Epidermal melanocyte (primary cell): ENCODE data around the gene CXCL14.

Experiments used
- DNase-seq: peaks from one replicate; pipeline ENCODE4 v3.0.0; 2011; ENCODE audit warnings: low spot score; ENCODE audit not compliant: insufficient read length

The CXCL14 gene

DNA sequence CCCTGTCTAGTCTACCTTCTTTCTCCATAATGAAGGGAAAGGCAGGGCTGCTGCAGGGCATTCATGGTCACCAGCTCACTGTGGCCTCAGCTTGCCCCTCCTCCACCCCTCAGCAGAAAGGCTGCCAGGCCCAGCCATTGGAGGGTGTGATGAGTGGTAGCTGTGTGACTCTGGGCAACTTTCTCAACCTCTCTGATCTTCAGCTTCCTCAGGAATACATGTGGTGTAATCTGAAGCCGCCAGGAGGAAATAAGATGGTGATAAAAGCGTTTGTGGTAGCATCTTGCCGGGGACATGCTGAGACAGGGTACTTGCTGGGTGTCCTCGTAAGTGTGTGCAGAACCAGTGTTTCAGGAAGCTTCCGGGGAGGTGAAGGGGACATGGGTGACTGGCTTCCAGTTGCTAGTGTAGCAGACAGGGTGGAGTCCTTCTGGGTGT is 9.8 kb downstream of the CXCL14 start:
- no peak for DNase-seq

DNA sequence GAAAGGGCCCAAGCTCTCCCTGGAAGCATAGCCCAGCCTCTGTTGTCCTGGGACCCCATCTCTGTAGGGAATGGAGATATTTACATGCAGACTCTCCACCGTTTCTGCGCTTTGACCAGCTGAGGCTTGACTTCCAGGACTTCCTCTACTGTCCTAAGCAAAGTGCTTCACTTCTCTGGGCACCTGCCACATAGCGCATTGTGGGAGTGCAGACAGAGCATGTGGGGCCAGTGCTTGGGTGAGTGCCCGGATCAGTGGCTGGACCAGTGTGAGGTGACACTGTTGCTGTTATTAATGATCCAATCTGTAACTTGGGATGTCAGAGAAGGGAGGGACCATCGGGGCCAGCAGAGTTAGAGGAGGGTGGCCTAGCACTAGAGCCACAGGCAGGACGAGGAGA is 10.5 kb downstream of the CXCL14 start:
- no peak for DNase-seq

DNA sequence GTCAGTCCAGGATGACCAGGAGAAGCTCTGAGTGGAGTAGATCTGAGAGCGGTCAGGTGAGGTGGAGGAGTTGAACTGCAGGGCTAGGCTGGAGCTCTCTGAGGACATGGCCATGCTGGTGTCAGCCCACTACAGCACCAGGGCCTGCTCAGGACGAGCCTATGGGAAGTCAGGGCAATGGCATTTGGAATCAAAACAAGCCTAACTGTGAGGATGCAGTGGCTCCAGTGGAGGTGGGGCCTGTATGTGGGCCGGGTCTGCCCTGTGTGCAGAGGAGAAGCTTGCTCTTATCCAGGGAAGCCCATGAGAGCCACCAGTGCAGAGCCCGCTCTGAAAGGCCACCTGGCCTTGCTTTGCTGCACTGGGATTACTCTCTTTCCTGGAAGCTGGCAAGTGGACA is 11.1 kb downstream of the CXCL14 start:
- no peak for DNase-seq

DNA sequence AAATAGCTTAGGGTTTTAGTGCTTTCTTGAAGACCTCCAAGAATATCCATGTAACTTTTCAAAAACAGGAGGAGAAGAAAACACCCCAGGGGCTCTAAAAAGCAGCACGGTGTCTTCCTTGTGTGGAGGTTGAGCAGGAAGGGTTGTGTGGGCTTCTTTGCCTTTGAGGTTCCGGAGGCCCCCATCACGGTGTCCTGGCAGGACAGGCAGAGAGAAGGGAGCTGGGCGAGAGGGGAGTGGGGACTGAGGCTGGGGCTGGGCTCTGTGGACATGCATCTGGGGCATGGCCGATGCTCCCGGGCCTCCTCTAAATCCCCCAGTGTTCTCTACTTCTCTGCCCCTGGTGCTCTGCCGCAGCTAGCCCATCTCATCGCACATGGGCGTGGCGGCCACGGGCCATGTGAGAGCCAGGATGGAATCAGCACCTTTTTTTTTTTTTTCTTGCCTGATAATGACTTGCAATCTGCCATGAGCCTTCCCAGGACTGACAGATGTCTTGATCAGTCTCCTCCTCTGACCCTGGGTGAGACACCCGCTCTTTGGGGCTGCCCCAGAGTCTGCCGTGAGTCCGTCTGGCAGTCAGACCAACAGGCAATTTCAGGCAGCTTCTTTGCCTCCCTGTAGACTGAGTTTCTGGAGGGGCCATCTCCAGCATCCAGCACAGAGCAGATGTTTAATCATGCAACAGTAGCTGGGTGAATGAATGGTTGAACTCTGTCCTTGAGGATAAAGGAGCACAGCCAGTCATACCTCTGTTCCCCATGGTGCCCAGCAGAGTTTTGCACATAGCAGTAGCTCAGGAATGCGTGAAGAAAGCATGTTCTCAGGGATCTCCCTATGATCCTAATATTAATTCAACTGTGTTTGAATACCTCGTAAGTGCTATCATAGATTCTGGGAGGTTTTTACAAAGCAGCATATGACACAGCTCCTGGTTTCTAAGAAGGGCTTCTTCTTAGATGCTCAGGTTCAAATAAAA is 12.1 kb downstream of the CXCL14 start:
- no peak for DNase-seq

DNA sequence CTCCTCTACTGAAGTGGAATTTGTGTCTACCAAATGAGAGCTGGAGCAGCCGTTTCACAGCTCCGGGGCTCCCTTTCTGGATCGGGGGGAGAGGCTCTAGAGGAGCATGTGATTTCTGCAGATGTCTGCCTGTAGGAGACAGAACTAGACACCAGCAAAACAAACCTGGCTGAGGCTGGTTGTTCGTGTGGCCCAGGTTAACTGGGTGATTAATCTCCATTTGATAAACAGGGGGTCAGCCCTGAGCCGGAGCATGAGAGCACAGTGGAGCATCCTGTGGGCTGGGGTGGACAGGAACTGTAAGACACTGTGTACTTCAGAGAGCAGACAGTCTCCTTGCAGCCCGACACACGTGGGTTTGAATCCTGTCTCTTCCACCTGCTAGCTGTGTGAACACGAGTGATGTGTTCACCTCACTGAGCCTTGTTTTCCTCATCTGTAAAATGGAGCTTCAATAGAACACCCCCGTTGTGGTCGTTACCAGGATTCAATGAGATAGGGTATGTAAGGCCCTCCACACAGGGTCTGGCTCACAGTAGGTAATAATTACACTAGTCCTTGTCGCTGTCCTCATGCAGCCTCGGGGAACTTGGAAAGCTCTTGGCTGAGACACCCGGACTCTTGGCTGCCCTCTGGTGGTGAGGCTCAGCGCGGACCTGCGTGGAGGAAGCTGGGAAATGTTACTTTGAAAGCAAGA is 12.9 kb downstream of the CXCL14 start:
- DNase-seq, result no peak

DNA sequence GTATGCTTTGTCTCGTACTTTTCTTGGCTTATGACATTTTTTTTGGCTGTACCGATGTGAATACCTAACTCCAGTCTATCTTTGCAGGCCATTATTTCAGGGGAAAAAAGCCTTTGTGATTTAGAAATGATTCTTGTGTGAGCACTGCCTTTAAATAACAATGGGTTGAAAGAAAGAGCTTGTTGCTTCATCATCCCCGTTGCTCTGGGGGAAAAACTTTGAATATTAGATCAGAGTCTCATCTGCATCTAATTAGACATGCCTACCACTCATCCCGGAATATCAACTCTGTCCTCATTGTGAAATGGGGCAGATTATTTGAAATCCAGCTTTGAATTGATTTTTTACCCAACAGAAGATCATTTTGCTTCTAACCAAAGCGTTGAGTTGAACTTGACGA is 13.5 kb downstream of the CXCL14 start:
- DNase-seq, result no peak

DNA sequence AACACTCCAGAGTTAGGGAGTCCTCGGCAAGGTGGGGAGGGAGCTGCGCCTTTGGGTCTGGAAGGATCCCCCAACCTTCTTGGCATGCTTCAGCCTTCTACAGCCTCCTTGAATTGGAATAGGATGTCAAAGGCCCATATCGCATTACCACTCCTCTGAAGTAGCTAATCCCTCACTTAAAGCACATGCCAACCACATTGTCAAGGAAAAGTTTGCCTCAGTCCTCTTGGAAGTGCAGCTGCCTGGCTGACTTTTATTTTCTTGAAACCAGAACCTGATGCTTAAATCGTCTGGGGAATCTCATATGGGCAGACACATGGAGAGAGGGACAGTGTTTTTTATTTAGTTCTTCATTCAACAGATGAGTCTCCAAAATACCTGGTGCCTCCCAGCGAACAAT is 14.5 kb downstream of the CXCL14 start:
- DNase-seq, result no peak

DNA sequence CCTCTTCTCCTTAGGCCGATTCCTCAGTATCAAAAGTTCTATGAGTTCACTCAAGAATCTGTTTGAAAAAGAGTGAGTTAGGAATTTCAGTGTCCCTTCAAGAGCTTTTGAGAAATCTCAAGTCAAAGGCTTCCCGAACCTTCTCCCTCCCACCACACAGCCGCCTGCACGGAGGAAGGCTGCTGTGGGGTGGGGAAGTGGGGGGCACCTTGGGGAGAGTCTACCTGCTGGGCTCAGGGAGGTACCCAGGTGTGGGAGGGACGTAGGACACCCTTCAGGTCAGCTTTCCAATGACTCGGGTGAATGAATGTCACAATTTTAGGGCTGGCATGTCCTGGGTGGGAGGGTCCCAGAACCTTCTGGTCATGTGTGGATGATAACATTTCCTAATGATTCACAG is 17.5 kb downstream of the CXCL14 start:
- DNase-seq, result no peak

DNA sequence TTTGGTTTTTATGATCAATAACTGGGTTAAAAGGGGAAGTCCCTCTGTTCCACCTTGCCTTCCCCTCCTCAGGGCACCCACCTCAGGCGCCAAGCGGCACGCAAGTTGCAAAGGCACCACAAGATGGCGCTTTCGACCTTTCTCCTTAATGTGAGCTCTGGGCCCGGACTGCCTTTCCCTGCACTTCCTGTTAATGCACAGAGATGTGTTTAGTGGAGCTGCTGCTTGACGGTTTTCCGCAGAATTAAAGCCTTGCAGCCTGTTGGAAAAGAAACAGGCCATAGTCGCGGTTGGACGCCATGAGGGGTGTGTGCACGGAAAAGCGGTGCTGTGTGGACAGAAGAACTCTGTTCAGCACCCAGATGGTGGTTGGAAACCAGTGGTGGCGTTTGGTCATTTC is 17.9 kb downstream of the CXCL14 start:
- peak; percentile 81 for DNase-seq

DNA sequence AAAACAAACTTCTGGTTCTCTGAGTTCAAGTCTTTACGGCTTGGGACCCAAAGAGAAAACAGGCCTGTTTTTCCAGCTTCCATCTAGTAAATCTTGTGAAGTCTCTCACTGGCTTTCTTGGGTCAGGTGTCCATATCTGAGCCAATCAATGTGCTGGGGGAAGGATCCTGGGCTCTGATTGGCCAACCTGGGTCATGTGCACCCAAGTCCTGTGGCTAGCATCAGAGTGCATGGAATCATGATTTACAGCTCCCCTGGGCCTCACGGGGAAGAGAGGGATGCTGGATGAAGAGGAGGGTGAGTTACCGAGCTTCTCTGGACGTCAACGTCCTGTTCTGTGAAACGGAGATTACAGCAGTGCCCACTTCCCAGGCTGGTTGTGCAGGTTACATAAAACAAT is 19.4 kb downstream of the CXCL14 start:
- no peak for DNase-seq

DNA sequence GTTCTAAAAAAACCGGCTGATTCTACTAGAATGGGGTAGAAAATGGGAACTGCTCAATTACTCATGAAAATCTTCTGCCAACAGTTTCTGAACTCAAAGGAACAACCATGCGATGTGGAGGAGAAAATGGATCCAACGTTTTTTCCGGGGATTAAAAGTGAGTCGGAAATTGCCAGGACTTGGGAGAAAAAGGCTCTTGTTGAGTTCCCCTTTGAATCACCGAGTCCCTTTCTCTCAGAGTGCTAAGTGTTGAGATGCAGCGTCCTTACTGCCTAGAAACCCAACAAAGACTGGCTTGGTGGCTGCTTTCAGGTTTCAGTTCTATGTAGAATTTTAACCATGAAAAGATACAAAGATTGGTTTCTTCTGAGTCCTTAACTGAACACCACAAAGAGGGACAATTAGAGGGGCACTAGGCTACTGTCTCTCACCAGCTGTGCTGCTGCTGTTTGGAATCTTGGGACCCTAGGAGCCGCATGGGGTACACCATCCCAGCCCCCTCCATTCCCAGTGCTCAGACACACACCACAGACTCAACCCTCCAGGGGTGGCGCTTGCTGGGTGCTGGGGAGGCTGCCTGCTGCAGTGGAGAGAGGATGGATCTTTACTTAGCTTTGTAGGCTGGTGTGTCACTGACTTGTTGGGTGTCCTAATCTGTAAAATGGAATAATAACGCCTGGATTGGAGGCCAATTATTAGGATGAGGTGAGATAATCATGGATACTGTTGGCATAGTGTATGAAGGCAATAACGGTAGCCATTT is 21.5 kb downstream of the CXCL14 start:
- DNase-seq, result no peak

DNA sequence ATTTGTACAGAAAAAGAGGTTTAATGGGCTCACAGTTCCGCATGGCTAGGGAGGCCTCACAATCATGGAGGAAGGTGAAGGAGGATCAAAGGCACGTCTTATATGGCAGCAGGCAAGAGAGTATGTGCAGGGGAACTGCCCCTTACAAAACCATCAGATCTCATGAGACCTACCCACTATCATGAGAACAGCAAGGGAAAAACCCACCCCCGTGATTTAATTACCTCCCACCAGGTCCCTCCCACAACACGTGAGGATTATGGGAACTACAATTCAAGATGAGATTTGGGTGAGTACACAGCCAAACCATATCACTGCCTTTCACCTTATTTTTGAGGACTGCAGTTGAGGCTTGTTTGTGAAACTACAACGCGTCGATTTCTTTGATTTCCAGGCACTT is 22.2 kb downstream of the CXCL14 start:
- no peak for DNase-seq

DNA sequence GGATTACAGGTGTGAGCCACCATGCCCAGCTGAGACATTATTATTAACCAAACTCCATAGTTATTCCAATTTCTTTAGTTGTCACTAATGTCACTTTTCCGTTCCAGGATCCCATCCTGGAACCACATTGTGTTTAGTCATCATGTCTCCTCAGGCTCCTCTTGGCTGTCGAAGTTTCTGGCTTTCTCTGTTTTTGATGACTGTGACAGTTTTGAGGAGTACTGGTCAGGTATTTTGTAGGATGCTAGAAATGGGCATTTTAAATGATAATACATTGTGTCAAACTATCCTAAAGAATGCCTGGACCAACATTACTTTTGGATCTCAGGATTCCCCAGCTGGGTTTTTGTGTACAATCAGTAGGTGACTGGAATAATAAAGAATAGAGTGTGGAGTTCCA is 23.3 kb downstream of the CXCL14 start:
- no peak for DNase-seq

DNA sequence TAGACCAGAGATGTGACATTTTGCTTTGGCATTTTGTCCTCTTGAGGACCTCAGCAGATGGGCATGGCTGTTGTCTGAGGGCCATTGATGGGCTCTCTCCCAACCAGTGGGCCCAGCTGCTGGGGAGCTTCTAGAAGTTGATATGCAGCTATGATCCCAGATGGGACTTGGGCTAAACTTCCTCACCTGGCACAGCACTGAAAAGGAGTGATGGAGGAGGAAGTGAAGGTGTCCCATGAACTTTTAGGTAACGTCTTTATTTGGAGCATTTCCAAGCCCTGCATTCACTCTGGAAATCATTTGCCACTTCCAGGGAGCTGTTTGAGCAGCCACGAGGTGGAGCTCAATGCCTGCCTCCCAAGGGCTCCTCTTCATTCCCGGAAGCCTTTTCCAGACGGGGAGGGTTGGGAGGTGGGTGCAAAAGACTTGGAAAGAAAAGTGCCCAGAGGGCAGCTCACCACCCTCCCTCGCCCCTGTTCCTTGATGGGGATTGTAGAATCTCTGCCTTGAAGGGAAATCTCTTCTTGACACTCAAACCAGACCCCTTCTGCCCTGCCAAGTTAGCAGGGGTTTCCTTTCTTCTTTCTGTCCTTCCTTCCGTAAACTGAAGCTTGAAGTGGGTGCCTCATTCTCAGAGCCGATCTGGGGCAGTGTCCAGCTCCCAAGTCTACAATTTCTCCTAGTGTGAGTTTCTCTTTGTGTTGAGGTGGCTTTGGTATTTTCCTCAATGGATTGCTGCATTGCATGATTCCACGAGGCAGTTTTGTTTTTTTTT is 24.9 kb downstream of the CXCL14 start:
- DNase-seq, result no peak

DNA sequence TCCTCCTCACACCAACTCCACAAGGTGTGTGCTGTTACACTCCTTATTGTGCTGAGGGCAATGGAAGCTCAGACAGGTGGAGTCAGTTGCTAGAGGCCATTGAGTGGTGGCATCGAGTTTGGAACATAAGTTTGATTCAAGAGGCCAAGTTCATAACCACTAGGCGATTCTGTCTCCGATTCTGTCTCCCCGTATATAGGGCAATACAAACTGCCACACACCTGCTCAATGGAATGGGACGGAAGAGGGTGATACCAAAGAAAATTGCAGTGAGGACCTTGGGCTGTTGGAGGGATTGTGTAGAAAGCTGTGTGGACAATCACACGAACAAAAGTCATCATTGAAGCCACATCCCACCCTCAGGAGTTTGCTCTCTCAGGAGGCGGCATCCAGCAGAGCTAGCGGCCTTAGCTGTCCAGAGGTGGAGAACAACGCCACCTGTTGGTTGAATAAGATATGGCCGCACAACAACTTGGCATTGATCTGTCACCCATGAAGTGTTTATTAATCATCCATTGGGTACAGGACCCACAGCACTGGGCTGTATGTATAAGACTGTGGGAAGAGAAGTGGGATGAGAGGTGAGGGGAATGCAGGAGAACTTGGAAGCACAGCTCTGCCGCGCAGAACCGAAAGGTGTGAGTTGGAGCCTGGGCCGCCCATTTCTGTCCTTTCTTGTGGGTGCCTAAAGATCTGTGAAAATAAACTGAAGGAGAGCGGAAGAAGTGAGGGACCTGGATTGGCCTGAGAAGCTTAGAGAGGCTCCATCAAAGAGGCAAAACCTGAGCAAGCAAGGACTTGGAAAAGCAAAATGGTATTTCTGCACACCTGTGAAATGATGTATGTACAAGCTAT is 27.0 kb downstream of the CXCL14 start:
- DNase-seq, result peak; percentile 79

DNA sequence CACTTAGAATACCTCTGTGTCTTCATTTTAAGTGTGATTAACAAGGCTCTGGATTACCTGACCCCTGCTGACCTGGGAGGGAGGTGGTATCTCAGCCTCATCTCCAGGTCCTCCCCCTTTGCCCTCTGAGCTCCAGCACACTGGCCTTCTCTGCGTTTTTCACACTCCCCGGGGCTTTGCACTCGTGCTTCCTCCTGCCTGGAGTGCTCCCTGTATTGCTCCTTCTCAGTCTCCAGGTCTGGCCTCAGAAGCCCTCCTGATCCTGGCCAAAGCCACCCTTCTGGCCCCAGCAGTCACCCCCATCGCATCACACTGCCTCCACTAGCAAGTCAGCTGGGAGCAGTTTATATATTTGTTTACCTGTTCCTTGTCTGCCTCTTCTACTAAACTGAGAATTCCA is 29.4 kb downstream of the CXCL14 start:
- no peak for DNase-seq

DNA sequence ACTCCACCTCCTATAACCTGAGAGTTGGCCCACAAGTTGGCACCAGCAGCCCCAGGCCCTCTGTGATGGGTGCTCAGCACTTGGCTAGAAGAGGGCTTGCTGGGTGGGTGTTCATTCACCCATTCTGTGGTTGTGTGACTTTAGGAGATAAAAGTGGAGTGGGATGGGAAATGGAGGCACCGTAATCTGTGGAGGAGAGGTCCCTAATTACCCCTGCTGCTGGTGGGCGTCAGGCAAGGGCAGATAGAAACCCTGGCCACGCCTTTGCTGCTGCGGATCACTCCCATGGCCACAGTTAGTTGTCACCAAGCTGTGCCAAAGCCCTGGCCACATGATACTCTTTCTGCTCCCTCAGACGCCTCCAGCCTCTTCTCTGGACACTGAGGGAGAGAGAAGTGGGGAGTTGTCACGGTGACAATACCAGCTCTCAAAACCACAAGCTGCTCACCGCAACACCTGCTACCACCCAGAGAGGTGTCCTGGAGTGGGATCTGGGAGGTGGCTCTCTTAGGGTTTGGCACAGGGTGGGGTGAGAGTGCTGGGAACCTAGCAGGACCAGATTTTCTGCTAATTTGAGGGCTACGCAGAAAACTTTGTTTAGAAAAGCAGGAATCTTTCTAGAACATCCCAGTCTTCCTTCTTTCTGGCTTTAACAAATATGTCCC is 31.1 kb downstream of the CXCL14 start:
- DNase-seq, result no peak

DNA sequence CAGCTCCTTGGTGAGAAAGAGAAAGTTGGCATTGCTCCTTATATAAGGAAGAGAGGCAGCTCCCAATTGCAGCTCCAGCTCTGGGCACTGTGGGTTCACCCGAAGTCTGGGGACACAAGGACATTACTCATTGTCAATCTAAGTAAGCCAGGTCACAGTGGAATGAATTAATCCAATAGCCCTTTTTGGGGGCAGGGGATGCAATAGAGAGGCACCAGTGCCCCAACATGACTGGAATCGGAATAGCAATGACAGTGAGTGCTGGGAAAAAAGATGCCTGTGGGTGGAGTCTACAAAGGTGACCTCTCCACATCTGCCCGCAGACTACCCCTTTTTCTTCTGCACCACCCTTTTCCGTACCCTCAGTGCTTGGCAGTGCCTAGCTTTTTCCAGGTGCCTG is 31.9 kb downstream of the CXCL14 start:
- no peak for DNase-seq

DNA sequence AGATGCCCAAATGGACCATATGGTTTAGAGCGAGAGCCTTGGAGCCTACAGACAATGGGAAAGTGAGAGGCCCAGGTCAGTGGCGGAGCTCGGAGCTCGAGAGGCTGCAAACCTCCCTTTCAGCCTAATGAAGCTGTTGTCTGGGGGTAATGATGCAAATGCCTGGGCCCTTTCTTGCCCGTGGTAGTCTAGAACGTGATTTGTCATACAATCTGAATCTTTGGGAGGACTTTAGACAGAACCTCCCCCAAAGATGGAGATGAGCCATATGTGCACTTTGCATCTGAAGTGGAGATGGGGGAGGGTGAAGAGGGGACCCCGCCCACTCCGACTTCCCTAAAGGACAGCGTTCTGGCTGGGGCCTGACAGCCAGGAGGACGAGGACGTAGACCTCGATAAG is 32.7 kb downstream of the CXCL14 start:
- DNase-seq, result no peak

DNA sequence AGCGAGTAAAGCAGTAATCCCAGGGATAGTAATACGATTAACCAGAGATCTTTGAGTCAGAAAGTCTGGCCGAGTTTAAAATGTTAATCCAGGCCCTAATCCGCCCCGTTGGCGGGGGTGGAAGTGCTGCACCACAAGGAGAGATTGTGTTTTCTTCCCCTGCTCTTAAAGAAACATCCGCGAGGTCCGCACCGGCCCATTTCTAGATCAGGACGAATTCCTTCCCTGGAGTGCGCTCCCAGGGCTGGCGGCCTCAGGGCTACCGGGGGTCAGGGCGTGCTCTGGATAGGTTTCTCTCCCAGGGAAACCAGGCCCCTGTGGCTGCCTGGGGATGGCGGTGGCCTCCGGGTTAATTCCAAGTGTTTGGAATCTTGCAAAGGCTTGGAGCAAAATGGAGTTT is 33.7 kb downstream of the CXCL14 start:
- no peak for DNase-seq
